DMS53 (cell line): Measurements from ENCODE around the gene KCNJ10.
A peak's percentile ranks its signal among the peaks of the same experiment; 100 is the strongest.

Source experiments
- DNase-seq: peaks from one replicate; lab custom pipeline; 2025; lab: John Stamatoyannopoulos, UW

The KCNJ10 gene

DNA sequence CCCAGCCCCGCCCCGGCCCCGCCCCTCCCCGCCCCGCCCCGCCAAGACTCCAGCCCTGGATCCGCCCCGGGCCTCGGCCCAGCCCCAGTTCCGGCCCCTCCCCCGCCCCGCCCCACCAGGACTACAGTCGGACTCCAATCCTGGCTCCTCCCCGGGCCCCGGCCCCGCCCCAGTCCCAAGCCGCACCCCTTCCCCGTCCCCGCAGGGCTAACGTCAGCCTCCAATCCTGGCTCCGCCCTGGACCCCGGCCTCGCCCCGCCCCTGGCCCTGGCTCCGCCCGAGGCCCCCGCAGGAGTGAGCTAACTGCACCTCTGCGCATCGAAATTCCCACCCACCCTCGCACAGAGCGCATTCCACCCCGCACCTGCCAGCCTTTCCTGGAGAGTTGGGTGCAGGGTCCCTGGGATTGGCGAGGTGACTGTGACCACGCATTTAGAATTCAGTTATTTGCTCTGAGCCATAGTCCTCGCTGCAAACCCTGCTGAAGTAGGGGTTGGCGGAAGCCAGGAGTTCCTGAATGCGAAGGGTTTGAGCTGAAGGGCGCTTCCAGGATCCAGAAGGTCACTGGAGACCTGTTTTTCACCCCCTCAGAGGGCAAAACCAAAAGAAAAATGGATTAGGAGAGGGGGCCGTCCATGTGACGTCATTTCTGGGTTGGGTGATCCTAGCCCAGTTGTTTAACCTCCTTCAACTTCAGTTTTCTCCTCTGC is 29.0 kb upstream of the KCNJ10 start:
- peak; percentile 99 for DNase-seq

DNA sequence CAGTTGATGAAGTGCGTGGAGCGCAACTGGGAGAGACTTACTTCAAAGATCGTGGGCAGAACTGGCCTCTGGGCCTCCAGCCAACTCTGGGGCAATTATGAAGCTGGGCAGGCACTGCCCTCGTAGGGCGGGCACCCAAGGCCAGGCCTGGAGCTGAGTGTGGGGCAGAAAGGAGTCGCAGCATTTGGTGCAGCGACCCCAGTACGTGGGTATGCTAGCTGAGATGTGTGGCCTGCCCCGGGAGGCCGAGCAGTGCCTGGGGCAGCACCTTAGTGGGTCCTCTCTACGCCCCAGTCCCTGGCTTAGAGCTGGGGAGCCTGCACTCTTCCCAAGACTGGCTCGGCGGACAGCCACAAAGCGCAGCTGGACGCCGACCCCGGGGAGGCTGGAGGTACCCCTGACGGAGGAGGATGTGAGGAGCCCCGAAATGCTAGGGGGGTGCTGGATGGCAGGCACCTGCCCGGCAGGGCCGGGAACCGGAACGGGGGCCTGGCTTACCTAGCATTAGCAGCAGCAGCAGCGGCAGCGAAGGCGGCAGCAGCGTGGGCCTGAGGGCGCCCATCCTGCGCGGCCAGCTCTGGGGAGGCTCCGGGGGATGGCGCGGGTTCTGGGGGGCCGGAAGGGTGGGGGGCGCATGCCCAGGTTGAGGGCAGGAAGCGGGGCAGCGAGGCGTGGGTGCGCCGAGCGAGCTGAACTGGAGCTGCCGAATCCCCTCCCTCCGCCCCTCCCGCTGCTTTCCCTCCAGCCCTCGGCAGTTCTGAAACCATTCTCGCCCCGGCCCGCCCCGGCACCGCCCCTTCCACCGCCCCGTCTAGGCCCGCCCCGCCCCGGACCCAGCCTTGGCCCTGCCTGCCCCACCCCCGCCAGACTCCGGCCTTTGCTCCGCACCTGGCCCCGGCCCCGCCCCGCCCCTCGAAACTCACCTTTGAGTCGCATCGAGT is 28.2 kb upstream of the KCNJ10 start, which contains the start of gene IGSF8:
Gene IGSF8 (minus strand): TSS at position 709 of the 941 bp plus-strand sequence. CDS start 147 bp downstream, at position 562.
- DNase-seq = peak; percentile 99

DNA sequence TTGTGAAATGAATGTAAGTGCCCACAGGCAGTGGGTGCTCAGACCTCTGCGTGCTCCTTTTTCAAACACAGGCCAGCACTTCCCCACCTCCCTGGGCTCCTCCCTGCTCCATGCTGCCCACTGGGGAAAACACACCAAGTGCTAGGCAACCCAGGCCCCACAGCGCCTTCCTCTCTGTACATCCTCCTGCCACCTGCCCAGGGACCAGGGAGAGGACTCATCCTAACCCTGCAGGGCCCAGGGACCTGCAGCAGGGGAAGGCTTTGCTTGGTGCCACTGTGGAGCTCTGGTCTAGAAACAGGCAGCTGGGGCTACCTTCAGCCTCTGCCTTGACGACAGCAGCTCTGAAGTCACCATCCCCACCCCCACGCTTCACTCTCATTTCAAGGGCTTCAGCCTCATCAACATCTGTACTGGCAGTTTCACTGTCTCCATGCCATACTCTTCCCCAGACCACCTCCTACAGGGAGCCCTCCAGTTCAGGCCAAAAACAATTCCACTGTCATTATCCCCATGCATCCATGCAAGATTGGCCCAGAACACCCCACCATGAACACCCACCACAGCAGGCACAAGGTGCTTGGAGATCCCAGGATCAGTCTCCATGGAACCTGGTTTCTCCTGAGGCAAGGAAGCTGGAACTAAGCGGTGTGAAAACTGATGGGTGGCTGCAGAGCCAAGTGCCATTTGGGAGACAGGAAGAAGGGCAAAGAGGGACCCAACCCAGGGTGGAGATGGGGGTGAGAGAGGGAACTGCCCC is 27.4 kb upstream of the KCNJ10 start:
- DNase-seq = no peak

DNA sequence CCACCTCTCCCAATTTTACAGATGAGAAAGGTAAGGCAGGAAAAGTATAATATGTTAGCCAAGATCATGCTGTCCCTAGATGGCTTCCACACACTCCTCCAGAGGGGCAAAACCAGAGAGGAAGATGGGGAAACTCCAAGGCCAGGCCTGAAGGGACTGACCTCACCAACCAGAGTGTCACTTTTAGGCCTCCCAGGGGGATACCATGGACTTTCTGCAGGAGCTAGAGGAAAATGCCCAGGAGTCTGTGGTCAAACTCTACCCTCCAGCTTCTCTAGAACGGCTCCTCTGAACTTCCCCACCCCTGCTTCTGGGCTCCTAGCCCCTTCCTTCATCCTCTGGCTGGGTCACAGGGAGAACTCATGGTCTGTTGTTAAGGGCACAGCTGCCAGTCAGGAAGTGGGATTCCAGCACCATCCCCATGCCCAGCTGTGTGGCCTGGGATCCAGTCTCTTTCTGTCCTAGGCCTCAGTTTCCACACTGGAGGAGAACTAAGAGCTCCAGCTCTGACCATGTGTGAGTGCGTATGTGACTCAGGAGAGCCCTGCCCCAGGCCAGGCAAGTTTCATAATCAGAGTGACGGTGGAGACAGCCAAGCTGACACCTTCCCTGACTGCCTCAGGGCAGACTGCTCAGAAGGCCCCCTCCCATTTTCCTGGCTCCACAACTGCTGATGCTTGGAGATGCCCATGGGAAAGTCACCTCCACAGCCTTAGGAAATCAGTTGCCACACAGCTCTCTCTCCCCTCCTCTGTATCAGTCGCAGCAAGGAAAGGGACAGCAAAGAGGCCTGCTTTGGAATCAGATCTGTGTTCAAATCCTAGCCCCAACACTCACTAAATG is 26.5 kb upstream of the KCNJ10 start:
- DNase-seq = no peak

DNA sequence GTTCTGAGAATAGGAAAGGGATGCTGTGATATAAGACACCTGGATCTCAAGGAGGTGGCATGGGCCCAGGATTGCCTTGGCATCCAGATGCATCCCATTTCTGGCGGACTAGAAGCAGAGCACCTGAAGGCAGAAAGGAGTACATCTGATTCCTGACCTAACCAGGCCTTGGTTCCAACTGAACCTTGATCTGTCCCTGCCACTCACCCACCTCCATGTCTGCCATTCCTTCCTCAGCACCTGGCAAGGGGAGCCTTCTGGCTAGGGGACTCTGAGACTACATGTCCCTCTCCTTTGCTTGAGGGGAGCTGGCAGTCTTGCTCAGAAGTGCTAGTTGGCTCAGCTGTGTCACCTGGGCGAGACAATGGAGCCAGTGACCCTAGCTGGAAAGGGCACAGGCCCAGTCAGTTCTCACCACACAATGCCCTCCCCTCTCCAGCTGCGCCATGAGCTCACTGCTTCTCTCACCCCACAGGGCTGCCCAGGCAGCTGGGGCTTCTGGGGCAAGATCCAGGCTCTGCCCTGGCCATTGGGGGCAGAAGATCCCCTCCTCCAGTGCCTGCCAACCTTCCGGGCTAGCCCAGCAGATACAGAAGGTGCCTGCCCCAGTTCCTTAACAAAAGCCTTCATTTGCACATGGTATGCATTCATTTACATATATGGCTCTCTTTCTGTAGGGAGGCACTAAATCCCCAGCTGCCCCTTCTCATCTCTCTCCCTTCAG is 25.6 kb upstream of the KCNJ10 start:
- DNase-seq = peak; percentile 52

DNA sequence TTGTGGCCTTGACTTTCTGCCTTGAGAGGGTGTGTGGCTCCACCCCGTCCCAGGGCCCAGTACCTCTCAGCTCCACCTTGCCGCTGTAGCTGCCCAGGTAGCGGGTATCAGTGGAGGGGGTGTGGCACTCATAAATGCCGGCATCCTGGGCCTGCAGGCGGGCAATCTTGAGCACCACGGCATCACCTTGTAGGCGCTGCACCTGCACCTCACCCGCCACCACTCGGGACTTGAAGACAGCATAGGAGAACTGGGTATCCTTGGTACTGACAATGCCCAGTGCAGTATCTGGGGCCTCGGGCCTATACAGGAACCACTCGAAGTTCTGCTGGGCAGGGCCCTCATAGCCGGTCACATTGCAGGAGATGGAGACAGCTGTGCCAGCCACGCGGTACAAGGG is 24.8 kb upstream of the KCNJ10 start:
- DNase-seq = no peak

DNA sequence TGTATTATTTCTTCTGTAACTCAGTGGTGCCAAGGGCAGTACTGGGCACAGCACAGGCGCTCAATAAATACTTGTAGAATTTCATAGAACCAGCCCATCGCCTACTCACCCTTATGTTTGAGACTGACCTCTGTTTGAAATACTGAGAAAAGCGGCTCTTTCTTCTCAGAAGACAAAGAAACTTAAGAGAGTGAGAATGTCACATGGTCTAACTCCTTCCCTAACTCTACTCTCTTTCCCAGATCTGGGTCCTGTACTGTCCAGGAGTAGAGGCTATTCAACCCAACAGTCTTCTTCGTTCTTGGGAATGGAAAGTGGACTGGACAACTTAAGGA is 24.3 kb upstream of the KCNJ10 start:
- no peak for DNase-seq

DNA sequence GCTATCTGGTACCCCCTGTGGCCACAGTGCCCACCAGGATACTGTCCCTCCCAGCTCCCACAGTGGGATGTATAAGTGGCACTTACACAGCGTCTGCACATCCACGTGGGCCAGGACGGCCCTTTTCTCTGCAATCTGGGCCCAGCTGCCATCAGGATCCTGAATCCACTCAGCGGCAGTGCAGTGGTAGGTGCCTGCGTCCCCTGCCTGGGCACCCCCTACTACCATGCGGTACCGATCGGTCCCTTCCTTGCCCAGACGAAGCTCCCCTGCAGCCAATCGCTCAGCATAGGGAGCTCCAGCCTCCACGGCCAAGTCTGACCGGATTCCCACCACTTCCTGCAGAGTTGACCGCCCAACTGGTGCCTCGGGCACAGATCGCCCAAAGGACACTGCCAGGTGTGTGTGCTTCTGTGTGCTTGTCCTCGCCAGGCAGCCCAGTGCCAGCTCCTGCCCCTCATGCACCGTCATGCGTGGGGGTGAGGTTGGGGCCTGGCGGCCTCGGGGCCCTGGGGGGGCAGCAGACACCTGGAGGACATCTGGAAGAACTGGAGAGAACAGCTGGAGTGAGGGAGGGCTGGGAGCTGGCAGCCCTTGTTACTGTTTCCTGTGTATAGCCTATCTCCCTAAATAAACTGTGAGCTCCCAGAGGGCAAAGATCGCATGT is 23.8 kb upstream of the KCNJ10 start:
- no peak for DNase-seq

DNA sequence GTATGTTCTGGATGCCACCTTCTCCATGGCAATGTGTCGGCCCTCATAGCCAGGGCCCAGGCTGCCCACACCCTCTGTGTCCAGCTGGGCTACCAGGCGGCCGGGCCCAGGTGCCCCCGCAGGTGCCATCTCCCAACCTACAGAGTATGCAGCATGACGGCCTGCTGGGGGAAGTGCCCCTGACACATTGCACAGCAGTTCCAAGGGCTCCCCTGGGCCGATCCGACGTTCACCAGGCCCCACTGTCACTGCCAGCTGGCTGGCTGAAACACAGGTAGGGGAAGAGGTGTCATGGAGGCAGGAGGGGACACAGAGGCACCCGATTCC is 23.1 kb upstream of the KCNJ10 start:
- DNase-seq = no peak

DNA sequence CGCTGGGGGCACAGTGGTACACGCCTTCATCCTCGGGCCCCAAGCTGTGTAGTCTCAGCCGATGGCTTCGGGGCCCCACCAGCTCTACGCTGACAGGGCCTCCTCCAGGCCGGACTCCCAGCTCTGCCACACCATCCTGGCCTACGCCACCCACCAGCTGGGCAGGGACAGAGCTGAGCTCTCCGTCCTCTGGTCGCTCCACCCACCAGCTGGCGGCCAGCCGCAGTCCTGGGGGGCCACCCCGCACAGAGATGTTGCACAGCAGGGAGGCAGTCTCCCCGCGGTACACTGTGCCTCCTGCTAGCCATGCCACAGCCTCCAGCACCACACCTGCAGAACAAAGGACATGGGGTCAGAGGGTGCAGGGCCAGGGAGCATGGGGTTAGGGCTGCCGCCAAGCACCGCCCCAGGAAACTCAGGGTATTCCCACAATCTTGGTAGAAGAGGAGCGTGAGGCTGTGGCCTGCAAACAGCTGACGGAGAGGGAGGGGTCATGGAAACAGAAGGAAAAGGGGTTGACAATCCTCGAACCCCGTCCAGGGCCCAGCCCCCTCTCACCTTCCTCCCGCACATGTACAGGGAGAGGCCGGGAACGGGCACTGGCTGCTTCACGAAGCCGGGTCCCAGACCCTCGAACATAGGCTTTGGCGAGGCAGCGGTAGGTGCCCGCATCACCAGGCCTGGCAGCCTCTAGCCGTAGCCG is 22.6 kb upstream of the KCNJ10 start:
- DNase-seq = no peak

DNA sequence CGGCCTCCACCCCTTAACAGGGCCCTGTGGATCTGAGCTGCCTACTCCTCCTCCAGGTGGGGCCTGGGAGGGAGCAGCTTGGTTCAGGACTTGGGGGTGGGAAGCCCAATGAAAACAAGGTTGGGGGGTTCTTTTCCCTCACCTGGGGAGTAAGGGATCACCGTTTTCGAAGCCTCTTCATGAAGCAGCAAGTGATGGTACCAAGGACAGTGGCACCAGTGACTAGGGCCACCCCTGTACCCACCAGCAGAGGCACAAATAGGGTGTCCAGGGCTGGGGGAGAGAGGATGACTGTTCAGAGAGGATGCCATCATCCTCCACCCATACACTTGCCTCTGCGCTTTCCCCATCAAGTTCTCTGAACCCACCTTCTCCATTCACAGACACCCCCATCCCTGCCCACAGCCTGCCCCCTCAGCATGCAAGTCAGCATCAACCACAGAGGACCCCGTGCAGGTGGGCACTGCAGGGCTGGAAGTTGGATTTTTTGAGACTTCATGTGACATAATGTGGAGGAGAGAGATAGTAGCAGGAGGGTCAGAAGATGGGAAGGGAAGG is 21.8 kb upstream of the KCNJ10 start:
- no peak for DNase-seq

DNA sequence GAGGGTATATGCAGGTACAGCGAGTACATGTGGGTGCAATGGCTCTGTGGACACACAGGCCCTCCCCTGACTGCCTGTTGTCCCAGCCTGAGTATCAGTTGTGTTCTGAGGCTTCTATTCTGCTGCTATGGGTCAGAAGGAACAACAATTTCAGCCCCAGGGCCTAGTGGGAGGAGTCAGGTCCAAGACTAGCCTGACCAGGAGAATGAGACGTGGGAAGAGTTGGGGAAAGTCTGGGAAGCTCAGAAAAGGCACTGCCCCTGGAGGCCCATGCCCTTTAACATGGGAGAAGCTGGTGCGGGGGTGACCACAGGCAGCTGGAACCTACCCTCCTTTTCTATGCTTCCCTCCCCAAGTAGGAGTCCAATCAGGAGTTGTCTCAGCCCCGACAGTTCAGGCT is 20.8 kb upstream of the KCNJ10 start:
- no peak for DNase-seq

DNA sequence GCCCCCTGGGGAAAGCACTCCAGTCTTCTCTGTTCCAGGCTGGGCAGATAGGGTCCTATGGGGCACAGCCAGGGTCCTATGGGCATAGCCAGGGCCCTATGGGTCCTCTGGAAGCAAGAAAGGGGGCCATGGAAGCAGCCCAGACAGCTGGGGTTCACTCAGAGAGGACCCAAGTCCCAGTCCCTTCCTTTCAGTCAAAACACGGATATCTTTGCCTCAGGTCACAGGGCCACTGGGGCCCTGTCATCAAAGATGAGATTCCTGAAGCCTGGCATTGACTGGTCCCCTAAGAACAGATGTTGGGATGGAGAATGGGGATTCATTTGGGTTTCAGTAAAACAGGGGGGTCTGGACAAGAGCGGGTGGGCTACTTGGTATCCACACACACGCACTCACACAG is 19.9 kb upstream of the KCNJ10 start:
- no peak for DNase-seq

DNA sequence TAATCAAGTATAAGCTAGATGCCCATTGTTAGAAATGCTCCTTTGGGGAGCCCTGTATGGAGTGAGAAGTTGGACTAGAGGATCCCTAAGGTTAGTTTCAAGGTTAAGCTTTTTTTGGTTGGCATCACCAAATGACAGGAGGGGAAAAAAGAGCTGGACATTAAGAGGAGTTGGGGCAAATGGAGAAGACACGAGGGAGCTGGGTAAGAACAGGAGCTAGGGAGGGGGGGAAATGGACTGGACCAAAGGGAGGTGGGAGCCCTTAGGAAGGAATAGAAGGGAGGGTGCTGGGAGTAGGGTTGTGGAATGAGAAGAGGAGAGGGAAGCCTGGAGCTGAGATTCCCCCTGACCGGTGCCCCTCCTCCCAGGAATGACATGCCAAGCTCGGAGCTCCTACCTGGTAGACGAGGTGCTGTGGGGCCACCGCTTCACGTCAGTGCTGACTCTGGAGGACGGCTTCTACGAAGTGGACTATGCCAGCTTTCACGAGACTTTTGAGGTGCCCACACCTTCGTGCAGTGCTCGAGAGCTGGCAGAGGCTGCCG is 17.2 kb upstream of the KCNJ10 start:
- no peak for DNase-seq

DNA sequence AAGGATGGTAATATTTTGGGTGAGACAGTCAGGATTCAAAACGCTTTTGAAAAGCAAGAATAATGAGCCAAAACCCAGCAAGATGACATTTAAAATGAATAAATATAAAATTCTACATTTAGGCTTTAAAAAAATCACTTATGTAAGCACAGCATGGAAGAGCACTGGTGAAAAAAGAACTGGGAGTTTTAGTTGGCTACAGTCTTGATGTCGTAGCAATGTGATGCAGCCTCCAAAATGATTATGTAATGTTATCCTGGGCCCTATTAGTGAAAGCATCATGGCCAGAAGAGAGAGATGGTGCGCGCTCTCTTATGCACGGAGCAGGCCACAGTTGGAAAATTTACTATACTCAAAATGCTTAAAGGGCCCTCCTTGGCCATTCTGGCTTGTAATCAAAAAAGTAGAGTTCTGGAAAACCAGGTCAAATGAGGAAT is 16.5 kb upstream of the KCNJ10 start:
- DNase-seq = no peak

DNA sequence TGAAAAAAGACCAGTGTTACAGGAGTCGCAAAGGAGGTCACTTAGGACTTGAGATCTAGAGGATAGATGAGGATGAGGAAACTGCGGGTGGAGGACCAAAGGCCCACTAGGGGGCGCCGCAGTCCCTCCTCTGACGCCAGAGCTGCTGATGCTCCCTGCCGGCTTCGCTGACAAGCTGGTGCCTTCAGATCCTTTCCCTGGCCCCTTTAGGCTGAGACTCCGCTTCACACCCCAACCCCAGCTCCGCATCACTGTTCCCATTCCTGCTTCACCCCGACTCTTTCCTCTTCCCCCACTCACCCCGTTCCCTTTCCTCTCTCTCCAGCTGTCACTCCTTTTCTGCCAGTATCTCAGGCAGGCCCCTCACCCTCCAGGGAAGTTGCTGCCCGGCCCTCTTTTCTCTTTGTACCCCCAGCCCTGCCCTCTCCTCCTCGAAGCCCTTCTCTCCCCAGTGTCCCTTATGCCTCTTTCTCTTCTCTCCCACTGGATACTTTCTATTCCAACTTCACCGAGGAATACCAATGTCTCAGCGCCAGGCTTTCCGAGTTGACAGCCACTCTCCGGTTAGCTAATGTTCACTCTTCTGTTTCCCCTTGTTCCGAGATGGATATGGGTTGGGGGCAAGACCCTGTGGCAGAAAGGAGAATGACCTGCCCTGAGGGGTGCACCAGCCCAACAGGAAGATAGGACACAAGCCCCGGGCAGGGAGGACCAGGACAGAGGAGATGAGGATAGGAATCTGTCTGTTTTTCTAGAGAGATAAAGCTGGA is 15.9 kb upstream of the KCNJ10 start:
- peak; percentile 87 for DNase-seq

DNA sequence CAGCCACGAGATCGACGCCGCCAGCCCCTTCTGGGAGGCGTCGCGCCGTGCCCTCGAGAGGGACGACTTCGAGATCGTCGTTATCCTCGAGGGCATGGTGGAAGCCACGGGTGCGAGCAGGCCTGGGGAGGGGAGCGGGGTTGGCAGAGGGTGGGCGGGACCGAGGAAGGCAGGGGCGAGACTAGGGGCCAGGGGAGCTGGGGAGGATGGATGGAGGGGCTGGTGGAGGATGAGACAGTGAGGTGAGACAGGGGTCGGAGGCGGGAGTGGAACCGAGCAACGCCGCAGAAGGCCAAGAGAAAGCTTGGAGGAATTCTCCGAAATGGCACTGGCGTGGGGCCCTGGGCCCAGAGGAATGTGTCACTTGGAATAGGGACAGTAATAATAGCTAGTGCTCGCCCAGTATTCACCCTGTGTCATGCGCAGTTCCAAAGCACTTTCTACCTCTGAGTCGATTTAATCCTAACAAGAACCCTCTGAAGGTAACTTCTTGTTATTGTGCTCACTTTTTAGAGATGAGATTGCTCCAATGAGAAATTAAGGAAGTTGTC is 14.9 kb upstream of the KCNJ10 start:
- no peak for DNase-seq
